Endothelial cell (in vitro differentiated cells): Measurements from ENCODE around the gene RNF26. TPM values are rescaled to one million over a fixed set of nuclear protein-coding genes. Genes with fewer than 3 reads are reported as not detected.

ENCODE experiments used
- DNase-seq: peaks from one replicate; pipeline ENCODE4 v3.0.0; 2021; ENCODE audit warnings: low spot score
- H3K27ac Mint-ChIP-seq: one replicate; pipeline ENCODE4 v1.8.0; 2021; ENCODE audit warnings: mixed read lengths, inconsistent platforms; ENCODE audit not compliant: unreplicated experiment
- H3K27me3 Mint-ChIP-seq: one replicate; pipeline ENCODE4 v1.8.0; 2021; ENCODE audit warnings: mild to moderate bottlenecking, moderate library complexity, mixed read lengths, inconsistent platforms; ENCODE audit not compliant: unreplicated experiment
- H3K36me3 Mint-ChIP-seq: one replicate; pipeline ENCODE4 v1.8.0; 2021; ENCODE audit warnings: mild to moderate bottlenecking, low read depth, mixed read lengths, inconsistent platforms; ENCODE audit not compliant: unreplicated experiment
- H3K4me1 Mint-ChIP-seq: one replicate; pipeline ENCODE4 v1.8.0; 2021; ENCODE audit warnings: mild to moderate bottlenecking, mixed read lengths, inconsistent platforms; ENCODE audit not compliant: unreplicated experiment
- H3K4me3 Mint-ChIP-seq: one replicate; pipeline ENCODE4 v1.8.0; 2021; ENCODE audit warnings: mild to moderate bottlenecking, mixed read lengths, inconsistent platforms; ENCODE audit not compliant: unreplicated experiment
- H3K9me3 Mint-ChIP-seq: one replicate; pipeline ENCODE4 v1.8.0; 2021; ENCODE audit warnings: mixed read lengths, inconsistent platforms; ENCODE audit not compliant: unreplicated experiment
- total RNA-seq: library from RNA; stranded (reverse); fragmentation: NEBNext Ultra II Directional; extraction: Animal tissue kit (Norgen Biotek cat#: 25700); gene quantifications from one replicate; pipeline ENCODE4 v1.2.1, GENCODE V29; 2021; ENCODE audit not compliant: unreplicated experiment
- TF ChIP-seq, protein P1 (sequence below): fragments of 200-600 bp; sonication (generic); IDR thresholded peaks from one replicate; pipeline ENCODE4 v1.5.0; 2021; ENCODE audit warnings: antibody characterized with exemption; ENCODE audit not compliant: unreplicated experiment

Gene RNF26
- total RNA-seq, 1 donor from 2014 or later, result 31.5 TPM

DNA sequence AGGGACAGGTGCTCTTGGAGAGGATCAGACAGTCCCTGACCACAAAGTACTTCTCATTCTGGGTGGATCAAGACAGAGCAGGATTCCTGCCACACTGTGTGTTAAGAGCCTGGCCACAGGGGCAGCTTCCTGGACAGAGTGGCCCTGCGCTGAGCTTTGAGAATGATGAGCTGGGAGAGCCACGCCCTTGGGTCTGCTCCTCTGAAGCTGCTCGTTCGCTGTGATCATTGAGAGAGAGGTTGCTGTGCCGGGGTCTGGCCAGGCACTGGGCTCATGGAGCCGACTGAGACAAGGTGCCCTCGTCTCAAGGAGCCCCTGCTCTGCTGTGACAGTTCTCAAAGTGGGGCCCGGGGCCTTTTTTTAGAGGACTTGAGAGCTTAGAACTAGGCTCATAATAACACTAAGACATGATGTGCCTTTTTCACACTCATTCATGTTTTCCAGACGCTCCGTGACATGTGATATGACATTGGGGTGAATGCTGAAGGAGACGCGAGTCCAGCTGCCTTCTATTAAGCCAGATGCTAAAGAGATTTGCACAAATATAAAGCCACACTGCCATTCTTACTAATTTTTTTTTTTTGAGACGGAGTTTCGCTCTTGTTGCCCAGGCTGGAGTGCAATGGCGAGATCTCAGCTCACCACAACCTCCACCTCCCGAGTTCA is 13.7 kb downstream of the RNF26 start:
- H3K4me1 Mint-ChIP-seq, result peaks cover 9% of the 10 kb centered on the region
- H3K36me3 Mint-ChIP-seq, result no peaks in the 10 kb centered on the region
- no peaks in the 10 kb centered on the region for H3K9me3 Mint-ChIP-seq
- H3K27me3 Mint-ChIP-seq, result peaks cover 11% of the 10 kb centered on the region
- DNase-seq, result no peak
- TF ChIP-seq, protein P1, sequence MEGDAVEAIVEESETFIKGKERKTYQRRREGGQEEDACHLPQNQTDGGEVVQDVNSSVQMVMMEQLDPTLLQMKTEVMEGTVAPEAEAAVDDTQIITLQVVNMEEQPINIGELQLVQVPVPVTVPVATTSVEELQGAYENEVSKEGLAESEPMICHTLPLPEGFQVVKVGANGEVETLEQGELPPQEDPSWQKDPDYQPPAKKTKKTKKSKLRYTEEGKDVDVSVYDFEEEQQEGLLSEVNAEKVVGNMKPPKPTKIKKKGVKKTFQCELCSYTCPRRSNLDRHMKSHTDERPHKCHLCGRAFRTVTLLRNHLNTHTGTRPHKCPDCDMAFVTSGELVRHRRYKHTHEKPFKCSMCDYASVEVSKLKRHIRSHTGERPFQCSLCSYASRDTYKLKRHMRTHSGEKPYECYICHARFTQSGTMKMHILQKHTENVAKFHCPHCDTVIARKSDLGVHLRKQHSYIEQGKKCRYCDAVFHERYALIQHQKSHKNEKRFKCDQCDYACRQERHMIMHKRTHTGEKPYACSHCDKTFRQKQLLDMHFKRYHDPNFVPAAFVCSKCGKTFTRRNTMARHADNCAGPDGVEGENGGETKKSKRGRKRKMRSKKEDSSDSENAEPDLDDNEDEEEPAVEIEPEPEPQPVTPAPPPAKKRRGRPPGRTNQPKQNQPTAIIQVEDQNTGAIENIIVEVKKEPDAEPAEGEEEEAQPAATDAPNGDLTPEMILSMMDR, result no peak
- no peak overlapping the region for H3K27ac Mint-ChIP-seq
- no peak overlapping the region for H3K4me3 Mint-ChIP-seq

DNA sequence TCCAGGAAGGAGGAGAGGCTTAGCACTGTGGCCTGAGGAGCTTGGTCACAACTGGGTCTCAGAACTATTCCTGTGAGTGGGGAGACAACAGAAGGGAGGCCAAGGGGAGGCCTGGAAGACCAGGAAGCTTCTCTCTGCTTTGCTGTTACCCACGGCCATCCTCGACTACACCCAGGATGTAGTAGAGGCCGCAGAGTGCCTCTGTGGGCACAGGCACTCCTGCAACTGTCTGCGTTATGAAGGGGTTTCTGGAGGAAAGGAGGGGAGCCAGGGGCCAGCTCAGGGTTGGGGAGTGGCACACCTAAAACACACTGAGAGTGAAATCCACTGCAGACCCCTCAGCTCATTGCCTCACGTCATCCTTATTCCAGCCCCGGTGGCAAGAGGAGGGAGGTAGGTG is 16.0 kb downstream of the RNF26 start:
- no peaks in the 10 kb centered on the region for H3K9me3 Mint-ChIP-seq
- peaks cover 8% of the 10 kb centered on the region for H3K27me3 Mint-ChIP-seq
- H3K4me1 Mint-ChIP-seq, result peaks cover 7% of the 10 kb centered on the region
- no peak for DNase-seq
- TF ChIP-seq, protein P1, result no peak
- peak overlapping the region; percentile 15 for H3K27ac Mint-ChIP-seq
- H3K4me3 Mint-ChIP-seq, result no peak overlapping the region
- H3K36me3 Mint-ChIP-seq, result no peaks in the 10 kb centered on the region

DNA sequence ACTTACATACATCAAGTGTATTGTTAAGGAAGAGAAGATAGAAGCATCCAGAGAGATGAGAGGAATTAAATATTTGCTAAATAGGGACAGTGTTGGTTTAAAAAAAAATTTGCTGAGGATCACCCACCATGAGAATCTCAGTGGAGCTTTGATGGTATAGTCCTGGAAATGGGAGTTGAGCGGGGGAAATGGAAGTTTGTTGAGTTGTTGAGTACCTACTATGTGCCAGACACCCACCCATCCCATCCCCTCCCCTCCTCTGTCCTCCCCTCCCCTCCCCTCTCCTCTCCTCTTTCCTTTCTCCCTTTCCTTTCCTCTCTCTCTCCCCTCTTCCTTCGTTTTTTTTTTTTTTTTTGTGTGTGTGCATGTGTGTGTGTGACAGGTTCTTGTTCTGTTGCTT is 16.9 kb downstream of the RNF26 start:
- Mint-ChIP-seq H3K27me3 (peaks cover 7% of the 10 kb centered on the region), H3K27ac (no peak overlapping the region), H3K4me1 (peaks cover 12% of the 10 kb centered on the region), H3K9me3 (no peaks in the 10 kb centered on the region), H3K36me3 (no peaks in the 10 kb centered on the region), H3K4me3 (peak overlapping the region; percentile 23)
- TF ChIP-seq, protein P1, result no peak
- no peak for DNase-seq

DNA sequence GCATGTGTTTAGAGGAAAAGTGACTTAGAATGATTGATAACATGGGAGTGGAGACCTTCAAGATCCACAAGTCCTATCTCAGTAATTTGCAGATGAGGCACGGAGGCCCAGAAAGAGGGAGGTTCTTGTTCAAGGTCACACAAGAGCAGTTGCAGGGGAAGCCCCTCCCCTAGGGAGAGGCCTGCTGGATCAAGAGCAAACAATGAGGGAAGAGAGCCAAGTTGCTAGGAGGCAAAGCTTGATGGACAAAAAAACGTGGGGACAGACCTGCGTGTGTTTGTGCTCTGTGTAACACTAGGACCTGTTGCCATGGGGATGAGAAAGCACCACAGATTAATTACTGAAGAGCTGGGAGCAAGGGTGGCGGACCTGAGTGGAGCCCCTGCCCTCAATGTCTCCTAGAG is 18.5 kb downstream of the RNF26 start:
- no peak for DNase-seq
- Mint-ChIP-seq H3K4me1 (peaks cover 12% of the 10 kb centered on the region), H3K36me3 (no peaks in the 10 kb centered on the region), H3K4me3 (no peak overlapping the region), H3K9me3 (no peaks in the 10 kb centered on the region), H3K27ac (no peak overlapping the region), H3K27me3 (peaks cover 4% of the 10 kb centered on the region)
- TF ChIP-seq, protein P1, result no peak

DNA sequence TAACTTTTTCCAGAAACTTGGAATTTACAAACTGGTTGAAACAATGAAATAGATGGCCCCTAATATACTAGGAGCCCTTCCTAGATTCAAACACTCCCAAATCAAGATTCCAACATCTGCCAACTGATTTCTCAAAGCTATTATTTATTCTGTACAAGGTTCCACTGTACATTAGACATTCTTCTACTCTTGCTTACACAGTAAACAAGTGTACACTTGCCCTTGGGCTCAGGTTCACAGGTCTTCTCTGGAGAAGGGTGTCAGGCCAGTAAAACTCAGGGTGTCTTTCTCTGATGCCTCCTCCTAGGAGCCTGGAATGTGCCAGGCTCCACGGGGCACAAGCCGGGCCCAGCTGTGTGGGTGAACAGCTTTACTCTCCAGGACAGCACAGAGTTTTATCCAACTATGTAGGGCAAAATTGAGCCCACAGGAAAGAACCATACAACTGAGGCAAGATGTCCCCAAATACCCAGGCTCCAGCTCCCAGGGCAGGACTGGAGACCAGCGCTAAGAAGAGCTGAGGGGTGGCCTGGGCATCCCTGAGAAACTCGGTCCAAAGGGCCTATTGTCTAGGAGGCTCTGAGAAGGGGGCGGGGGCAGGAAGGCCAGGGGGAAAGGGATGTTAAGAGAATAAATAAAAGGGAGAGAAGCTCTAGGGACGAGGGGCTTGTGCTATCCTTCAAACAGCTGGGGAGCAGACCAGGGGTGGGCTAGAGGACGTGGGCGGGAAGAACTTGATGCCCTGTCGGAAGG is 20.9 kb downstream of the RNF26 start:
- TF ChIP-seq, protein P1, result no peak
- peaks cover 8% of the 10 kb centered on the region for H3K4me1 Mint-ChIP-seq
- no peaks in the 10 kb centered on the region for H3K36me3 Mint-ChIP-seq
- DNase-seq, result no peak
- peaks cover 4% of the 10 kb centered on the region for H3K27me3 Mint-ChIP-seq
- H3K27ac Mint-ChIP-seq, result no peak overlapping the region
- no peak overlapping the region for H3K4me3 Mint-ChIP-seq
- H3K9me3 Mint-ChIP-seq, result no peaks in the 10 kb centered on the region
